GM12892 (cell line): ENCODE data around the gene SMOC1.

Source experiments
- POLR2A ChIP-seq: IDR thresholded peaks from 2 replicates; pipeline ENCODE4 v1.6.1; 2011; ENCODE audit warnings: low read depth, low read length, control low read depth
- POLR2AphosphoS5 ChIP-seq: IDR thresholded peaks from 2 replicates; pipeline ENCODE4 v1.6.1; 2011; ENCODE audit warnings: low read depth, low read length, control low read depth

DNA sequence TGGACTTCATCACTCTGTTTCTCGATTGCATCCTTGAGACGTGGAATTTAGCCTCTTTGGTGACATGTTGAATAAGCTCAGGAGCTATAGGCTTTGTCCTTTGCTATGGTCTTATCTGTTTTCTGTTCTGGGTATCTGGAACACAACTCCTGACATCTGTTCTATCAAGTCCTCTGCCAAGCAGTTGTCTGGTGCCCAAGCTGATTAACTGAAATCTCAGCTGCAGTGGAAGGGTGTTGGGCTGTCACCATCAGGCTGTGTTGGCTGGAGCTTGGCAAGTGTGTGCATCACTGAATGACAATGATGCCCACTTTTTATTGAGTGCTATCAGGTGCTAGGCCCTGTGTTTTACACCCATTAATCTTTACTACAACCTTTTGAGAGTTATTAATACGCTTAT lies 77.8 kb downstream of the SMOC1 start:
- TF ChIP-seq POLR2AphosphoS5 (no peak), POLR2A (no peak)
